Measurements from ENCODE around the gene SLC13A5. TPM values are rescaled to one million over a fixed set of nuclear protein-coding genes. Genes with fewer than 3 reads are reported as not detected.

Gene SLC13A5
- total RNA-seq, 4 donors from 2014 or later = not detected

DNA sequence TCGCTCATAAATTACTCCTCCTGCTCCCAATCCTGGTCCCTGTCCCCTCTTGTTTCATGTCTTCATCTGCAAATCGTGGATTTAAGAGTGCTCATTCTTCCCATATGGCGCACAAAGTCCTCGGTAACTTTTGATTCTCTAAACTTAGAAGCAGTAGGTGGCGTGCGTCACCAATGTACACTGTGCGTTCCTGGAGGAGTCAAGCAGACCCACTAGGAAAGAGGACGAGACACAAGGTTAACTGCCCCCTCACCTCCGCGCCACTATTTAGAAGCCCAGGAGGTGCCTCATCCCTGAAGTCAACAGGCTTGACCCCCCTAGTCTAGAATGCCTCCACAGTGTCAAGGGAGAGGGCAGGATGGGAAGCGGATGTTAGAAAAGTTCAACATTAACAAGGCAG, 2.9 kb downstream of the SLC13A5 start:
- TF ChIP-seq, protein P1, sequence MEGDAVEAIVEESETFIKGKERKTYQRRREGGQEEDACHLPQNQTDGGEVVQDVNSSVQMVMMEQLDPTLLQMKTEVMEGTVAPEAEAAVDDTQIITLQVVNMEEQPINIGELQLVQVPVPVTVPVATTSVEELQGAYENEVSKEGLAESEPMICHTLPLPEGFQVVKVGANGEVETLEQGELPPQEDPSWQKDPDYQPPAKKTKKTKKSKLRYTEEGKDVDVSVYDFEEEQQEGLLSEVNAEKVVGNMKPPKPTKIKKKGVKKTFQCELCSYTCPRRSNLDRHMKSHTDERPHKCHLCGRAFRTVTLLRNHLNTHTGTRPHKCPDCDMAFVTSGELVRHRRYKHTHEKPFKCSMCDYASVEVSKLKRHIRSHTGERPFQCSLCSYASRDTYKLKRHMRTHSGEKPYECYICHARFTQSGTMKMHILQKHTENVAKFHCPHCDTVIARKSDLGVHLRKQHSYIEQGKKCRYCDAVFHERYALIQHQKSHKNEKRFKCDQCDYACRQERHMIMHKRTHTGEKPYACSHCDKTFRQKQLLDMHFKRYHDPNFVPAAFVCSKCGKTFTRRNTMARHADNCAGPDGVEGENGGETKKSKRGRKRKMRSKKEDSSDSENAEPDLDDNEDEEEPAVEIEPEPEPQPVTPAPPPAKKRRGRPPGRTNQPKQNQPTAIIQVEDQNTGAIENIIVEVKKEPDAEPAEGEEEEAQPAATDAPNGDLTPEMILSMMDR (IDR thresholded peaks at IDR 0.05; ENCODE audit: low read depth) = no peak

DNA sequence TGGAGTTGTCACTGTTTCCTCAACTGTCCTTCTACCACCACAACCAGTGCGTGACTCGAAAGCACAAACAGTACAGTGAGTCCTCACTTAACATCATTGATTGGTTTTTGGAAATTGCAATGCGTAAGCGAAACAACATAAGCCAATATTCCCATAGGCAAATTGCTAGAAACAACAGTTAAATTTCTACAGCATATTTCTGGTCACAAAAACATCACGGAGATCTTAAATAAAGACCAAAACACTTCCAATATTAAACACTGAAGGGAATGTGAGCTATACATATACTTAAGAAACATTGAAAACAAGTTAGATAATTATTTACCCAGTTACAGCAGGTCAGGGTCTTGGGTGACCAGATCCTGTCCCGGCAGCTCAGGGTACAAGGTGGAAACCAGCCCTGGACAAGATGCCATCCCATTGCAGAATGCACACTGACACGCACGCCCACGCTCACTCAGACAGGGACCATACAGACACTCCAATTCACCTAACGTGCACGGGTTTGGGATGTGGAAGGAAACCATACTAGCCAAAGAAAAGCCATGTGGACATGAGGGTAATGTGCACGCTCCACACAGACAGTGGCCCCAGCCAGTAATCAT, 4.7 kb downstream of the SLC13A5 start:
- TF ChIP-seq, protein P1 (IDR thresholded peaks at IDR 0.05; ENCODE audit: low read depth) = no peak

DNA sequence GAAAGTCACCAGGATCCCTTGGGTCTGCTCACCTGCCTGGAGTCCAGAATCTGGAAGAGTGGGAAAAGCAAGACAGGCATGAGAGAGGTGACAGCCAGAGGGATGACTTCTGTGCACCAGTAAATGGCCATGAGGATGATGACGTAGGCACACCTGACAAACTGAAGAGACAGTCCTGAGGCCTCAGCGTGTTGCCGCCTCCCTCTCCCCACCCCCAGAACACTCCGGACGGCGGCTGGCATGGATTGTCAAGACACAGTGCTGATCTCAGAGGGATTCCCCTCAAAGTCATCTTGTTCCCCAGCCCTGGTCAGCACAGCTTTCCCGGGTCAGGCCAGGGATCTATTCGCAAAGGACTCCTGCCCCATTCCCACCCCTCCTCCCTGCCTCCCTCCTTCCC, 6.2 kb downstream of the SLC13A5 start:
- TF ChIP-seq, protein P1 (IDR thresholded peaks at IDR 0.05; ENCODE audit: low read depth) = no peak

DNA sequence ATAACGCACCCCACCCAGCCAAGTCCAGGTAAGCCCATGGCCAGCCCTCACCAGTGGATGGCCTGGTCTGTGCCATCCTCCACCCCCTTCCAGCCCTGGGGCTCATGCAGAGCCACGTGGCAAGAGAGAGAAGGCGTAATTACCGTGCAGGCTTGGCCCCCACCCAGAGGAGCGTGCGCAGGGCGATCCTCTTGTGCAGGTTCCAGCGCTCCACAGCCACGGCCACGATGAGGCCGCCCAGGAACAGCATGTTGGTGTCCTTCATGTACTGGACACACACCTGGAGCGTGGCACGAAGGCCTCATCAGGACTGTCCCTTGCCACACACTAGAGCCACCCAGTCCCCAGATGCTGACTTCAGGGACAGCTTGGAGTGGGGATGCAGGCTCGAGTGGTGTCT, 6.7 kb downstream of the SLC13A5 start:
- TF ChIP-seq, protein P1 (IDR thresholded peaks at IDR 0.05; ENCODE audit: low read depth) = no peak

DNA sequence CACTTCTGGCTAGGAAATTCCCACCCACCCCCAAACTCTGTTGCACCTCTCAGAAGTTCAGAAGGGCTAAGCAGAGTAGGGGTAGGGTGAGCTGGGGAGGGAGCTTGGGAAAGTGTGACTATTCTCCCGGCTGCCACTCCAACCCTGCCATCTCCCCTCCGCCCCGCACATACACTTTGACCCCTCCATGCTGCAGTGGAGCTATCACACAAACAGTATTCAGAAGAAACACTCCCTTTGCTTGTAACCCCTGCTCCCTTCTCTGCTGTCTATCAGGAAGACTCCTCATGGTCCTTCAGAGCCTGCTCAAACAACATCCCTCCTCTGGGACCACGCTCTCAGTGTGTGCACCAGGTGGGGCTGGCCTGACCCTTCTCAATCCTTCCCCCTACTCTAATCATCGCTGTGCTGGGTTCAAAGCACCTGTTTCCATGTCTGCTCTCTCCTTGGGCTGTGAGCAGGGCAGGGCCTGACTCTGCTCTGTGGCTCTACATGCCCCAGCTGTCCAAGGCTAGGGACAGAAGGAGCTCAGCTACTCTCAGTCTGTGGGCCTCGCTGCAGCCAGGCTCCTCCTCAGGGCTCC, 8.6 kb downstream of the SLC13A5 start:
- TF ChIP-seq, protein P1 (IDR thresholded peaks at IDR 0.05; ENCODE audit: low read depth) = no peak

DNA sequence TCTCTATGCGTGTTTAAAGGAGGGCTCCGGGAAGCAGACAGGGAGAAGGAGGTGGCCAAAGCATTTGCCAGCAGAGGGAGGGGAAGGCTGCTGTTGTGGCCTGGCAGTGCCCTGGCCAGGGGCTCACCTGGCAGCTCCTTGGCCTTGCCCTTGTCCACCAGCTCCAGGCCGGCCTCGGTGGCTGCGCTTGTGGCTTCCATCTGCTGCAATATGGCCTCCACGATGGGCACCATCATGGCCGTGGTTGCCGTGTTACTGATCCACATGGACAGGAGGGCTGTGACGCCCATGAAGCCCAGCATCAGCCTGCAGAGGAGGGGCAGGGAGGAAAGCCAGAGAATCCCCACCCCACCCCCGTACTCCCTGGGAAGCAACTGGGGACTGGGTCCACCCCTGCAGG, 9.4 kb downstream of the SLC13A5 start:
- TF ChIP-seq, protein P1 (IDR thresholded peaks at IDR 0.05; ENCODE audit: low read depth) = no peak

DNA sequence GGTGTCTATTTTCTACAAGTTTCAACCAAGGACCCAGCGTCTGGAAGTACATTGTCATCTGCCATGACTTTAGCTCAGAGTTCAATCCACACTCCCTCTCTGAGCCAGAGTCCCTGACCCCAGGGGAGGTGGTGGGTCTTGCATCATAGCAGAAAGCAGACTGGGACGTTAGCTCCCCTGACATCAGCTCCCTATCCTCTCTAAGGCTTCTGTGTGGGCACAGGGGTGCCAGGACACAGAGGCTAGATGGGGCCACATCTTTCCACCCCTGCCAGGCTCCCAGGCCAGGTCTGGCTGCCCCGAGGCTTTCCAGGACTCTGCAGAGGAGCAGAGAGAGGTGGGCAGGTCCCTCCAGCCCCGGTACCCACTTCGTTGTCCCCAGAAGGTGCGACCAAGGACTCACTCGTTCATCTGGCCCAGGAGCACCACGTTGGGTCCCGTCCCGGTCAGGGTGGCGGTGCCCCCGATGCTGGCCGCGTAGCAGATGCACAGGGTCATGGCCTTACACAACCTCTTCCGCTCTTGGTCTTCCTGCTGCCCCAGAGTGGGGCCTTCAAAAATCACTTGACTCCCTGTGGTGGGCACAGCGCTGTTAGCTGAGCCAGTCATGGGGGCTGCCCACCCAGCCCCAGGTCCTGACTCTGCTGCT, 10.5 kb downstream of the SLC13A5 start:
- TF ChIP-seq, protein P1 (IDR thresholded peaks at IDR 0.05; ENCODE audit: low read depth) = no peak
